GM19238 (cell line): ENCODE measurements around the gene COBL.

Source experiments
- DNase-seq: peaks from one replicate; pipeline ENCODE4 v3.0.0; 2011; ENCODE audit warnings: low spot score; ENCODE audit not compliant: insufficient read length

COBL gene, protein sequence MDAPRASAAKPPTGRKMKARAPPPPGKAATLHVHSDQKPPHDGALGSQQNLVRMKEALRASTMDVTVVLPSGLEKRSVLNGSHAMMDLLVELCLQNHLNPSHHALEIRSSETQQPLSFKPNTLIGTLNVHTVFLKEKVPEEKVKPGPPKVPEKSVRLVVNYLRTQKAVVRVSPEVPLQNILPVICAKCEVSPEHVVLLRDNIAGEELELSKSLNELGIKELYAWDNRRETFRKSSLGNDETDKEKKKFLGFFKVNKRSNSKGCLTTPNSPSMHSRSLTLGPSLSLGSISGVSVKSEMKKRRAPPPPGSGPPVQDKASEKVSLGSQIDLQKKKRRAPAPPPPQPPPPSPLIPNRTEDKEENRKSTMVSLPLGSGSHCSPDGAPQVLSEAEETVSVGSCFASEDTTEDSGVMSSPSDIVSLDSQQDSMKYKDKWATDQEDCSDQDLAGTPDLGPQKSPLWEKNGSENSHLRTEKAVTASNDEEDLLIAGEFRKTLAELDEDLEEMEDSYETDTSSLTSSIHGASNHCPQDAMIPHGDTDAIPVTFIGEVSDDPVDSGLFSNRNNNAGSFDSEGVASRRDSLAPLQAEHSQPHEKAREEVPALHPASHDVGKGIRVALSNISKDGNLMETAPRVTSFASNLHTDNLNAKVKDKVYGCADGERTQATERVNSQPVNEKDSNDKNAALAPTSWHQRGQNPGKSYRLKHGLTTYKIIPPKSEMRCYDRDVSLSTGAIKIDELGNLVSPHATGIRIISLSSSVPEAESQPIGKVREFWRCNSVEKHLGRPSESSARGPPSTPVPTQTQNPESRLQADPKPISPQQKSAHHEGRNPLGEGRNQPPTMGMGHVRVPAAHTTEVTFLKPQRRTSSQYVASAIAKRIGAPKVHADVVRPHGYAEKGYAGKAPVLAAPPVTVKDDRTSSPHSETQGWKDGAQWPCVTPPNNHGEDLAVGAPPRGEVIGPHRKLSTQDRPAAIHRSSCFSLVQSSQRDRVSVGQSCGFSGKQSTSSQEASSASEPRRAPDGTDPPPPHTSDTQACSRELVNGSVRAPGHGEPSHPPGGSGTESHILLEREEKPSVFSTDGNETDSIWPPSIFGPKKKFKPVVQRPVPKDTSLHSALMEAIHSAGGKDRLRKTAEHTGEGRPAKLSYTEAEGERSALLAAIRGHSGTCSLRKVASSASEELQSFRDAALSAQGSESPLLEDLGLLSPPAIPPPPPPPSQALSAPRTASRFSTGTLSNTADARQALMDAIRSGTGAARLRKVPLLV

DNA sequence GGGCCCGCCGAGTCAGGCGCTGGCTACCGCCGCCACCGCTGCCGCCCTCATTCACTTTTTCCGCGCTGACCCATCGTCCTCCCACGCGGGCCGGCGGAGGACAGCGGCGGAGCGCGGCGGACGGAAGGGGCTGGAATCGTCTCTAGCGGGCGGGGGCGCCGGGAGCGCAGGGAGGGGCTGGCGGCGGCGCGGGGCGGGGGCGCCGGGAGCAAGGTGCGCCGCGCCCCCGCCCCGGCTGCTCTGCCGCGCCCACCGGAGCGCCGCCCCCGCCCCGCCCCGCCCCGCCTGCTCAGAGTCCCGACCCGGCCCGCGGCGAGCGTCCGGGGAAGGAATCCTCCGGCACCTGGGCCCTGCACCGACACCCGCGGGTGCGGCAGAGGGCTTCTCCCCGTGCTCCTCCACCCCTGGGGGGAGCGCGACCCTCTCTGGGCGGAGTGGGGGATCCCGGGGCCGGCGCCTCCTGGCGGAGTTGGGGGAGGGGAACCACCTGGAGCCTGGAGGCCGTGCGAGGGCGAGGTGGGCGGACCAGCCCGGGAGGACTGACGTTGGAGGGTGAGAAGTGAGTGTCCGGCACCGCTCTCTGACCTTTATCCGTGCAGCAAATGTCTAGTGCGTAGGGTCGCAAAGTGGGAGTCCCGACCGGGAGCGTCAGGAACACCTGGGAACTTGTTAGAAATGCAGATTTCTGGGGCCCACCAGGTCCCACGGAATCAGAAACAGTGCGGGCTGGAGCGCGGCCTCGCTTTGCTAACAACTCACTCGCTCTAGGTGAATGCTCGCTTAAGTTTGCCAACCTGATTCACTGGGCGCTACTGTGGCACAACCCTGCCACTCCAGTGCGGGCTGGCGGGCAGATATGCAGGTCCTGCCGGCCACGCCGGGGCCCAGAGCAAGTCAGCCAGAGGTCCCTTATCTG lies at the start of gene COBL:
Gene COBL (minus strand): TSS at position 144 of the 916 bp plus-strand sequence. CDS start 176 bp downstream, outside the sequence.
- DNase-seq = no peak

DNA sequence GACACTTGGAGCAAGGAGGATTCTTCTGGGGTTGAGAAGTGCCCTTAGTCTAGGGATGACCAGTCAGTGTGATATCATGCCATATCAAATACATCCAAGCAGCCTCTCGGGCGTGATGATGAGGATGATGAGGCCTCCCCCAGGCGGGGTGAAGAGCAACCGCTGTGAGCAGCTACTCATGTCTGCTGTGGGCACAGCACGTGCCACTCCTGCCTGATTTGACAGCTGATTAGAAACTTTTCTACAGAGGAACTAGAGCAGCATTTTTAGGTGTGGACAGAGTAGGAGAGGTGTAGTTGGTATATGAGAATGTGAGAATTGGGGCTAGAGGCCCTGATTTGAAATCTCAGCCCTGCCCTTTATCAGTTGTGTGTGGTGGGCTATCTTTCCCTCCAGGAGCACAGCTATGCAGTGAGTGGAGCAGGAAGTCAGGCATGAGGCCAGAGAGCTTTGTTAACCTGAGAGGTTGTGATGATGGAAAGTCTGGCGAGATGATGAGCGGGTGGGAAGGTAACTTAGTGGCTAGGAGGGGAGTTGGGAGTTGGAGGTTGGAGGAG lies 49.6 kb upstream of the COBL start:
- no peak for DNase-seq

DNA sequence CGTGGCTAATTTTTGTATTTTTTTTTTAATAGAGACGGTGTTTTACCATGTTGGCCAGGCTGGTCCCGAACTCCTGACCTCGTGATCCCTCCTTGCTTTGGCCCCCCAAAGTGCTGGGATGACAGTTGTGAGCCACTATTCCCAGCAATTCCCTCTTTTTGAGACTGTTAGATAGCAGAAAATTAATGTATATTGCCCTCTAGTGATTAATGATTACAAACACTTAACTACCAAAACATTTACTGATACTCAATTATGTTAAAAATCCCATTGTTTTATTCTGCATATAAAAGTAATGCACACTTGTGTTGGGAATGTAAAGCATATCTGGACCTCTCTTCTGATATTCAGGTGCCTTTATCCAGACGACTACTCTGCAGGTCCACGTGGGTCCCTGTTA lies 41.2 kb upstream of the COBL start:
- DNase-seq = no peak

DNA sequence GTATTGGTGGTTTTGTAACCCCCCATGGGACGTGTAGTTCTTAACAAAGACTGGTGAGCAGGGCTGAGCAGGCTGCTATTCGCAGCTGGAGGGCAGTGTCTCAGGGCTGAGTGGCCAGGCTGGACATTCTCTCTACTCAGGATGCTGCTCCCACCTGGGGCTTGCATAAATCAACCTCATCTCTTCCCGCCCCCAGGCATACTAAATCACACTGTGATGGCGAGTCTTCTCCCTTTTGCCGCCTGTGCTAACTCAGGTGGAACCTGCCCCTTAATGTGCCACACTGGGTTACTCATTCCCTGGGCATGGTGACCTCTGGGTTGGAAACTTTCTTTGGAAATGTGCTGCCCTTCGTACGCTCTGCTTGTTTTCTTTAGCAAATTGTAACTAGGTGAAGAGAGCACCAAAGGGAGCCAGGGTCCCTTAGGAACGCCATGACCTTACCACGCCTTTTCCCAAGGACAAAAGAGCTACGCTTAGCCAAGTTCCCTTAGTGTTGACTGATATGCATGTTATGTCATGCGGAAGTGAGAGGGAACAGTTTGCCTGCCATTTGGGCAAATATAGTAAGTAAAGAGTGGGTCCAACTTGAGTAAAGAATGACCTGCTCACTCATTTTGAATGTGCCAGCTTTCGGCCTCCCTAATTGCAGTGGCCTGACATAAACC lies 40.4 kb upstream of the COBL start:
- no peak for DNase-seq

DNA sequence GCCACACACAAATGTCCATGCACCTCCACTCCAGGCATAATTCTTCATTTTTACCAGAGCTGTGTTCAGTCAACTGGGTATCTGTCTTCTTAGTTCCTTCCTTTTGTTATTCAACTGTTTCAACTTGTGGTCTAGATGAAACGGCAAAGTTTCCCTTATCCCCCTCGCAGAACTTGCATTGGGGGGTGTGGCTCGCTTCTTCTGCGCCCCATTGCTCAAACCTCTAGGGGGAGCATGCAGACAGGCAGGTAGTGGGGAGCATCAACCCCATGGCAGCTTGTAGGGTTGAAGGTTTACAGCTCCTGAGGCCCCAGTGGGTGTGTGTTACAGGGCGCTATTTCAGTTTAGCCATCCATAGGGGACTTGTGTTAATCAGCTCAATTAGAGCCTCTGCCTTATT lies 38.3 kb upstream of the COBL start:
- no peak for DNase-seq

DNA sequence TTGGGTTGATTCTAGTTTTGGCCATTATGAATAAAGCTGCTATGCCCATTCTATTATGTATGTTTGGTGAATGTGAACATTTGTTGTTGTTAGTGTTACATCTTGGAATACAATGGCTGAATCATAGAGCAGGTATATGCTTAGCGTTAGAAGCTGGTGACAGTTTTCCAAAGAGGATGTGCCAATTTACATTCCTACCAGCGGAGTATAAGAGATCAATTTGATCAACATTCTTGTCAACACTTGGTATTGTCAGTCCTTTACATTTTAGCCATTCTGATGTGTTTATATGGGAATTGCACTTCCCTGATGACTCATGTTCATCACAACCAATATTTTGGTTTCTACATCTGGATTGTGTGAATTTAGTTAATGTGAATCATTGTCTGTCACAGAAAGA lies 37.8 kb upstream of the COBL start:
- DNase-seq = no peak

DNA sequence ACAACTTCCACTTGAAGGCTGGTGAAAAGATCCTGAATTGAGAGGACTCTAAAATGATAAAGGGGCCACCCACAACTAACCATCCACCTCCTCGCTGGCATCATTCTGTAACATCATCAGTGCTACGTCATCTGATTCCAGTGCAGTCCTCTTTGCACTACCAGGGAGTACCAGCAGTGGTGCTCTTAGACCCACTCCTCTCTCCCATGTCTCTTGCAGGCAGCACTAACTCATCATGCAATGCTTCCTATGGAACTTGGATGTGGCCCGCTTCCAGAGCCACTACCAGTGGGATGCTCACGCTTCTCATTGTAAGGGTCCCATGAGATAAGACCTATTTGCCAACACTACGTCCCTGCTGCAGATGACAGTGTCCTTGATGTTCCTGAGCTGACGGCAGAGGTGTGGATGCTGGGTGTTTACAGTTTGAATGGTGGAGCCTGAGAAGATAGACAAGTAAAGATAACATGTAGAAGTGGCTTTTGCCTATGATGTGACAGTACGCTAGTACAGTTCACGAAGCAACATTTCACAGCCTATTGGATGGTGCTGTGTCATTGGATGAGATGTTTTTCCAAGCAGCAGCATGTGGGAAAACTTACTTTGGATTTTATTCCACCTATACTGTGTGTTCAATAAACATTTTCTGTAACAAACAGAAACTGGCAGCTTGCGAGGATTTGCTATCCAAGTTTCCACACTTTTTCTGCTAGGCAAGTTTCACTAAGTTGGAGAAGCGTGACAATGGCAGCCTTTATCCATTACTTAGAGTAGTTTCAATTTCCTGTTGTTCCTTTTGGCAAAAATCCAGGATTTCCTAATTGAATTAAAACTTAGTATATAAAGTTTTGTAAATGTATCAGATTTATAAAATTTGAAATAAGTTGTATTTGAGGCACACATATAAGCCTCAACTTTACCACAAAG lies 35.8 kb upstream of the COBL start:
- DNase-seq = no peak

DNA sequence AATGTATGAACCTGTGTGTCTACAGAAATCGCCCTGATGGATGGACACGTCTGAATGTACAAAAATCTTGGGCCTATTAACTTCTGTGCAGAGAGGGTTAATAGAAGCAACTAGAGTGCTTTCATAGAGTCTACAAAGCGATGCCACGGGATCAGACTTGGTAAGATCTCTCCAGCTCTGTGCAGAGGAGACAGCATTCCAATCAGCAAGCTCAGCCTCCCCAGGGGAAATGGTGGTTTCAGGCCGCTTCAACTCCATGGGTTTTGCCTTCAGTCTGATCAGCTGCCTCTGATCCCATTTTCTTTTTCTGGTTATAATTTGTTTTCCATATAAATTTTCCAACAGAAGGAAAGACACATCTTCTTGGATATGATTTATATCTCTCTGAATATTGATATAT lies 35.1 kb upstream of the COBL start:
- no peak for DNase-seq

DNA sequence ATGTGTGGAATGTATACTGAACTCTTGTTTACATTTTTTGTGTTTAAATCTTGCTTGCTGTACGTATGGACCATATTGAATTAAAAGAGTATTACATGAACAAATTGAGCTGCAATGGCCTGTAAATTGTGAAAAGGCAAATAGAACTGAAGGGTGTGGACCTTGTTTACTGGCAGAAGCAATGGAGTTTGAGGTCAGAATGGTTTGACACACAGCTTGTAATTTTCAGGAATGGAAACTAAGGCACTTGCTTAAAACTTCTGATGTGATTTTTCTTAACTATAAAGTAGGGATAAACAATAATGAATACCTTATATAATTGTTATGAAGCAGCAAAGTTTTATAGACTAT lies 33.9 kb upstream of the COBL start:
- DNase-seq = no peak

DNA sequence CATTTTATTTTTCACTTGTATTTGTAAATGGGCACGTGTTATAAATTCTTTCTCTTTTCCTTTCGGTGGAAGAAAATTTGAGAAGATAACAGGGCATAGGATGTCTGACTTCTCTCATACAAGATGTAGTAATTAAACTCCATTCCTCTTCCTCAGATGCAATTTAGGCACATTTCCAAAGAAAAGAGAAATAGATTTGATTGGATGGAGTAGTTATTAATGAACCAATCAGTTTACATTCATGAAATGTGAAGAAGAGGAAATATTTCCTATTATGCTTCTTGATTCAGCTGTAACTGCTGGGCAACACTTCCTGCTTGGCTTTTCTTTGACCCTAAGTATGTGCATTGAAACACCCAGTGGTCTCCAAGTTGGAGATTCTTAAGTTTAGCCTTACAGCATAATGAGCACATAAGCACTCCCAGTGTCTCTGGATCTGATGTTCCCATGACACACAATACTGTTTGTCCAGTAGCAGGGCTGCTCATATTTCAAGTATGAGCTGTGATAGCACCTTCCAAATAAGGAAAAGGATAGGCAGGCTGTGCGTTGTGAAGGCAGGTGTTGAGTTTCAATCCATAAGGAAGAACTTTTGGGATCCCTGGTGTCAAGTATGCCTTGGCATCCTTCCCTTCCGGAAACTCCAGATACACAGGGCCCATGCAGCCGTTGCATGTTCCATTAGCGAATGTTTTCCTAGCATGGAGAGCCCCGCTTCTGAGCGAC lies 33.4 kb upstream of the COBL start:
- no peak for DNase-seq

DNA sequence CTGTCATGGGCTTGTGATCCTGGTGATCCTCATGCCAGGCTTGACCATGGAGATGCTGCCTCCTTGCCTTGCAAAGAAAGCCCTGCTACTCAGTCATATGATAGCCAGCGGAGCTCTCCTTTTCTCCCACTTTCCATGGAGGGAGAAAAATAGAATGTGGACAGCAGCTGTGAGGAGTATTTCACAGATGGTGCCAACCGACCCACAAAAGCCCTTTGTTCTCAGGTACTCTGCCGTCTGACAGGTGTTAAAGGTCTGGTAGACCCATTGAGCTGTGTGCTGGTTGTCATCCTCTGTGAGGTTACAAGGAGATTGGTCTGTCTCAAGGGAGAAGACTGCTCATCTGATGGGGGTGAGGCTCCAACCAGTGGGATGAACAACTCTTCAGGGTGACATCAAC lies 29.5 kb upstream of the COBL start:
- DNase-seq = no peak

DNA sequence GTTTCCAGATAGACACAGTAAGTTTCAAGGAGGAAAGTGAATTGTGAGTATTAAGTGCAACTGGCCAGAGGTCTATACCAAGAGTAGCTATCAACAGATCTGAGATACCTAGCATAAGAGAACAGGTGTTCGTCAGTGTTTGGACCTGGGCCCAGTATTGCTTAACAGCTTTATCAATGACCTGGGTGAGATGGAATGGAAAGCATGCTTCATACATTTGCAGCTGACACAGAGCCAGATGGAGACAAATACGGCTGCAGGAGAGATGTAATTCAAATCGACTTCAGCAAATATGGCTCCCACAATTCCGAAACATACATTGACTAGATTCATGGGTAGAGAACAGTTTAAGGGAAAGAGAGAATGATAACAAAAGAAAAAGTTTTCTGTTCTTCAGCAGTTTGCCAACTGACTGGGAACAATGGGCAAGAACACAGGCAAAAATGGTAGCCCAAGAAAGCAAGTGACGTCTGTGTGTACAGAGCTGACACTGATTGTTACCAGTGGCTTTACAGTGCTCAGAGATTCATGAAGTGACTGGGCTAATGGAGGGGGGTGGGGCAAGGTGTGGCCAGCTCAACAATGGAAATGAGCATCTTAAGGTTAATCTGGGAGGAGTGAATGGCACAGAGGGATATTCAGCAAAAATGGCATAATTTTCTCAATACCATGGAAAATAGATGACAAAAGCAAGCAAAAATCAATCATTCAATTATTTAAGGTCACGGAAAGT lies 28.0 kb upstream of the COBL start:
- DNase-seq = no peak

DNA sequence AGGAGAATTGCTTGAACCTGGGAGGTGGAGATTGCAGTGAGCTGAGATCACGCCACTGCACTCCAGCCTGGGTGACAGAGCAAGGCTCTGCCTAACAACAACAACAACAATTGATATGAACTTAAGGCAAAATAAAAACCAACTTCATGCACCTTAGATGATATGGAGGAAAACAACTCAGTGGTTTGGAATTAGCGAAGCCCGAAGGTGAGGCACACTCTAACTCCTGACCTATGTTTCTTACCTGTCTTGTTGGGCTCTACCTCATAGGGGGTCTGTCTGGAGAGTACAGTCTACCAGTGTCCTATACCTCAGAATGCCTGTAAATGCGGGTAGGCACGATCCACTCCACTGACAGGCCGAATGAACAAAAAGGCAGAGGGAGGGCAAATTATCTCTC lies 24.3 kb upstream of the COBL start:
- no peak for DNase-seq

DNA sequence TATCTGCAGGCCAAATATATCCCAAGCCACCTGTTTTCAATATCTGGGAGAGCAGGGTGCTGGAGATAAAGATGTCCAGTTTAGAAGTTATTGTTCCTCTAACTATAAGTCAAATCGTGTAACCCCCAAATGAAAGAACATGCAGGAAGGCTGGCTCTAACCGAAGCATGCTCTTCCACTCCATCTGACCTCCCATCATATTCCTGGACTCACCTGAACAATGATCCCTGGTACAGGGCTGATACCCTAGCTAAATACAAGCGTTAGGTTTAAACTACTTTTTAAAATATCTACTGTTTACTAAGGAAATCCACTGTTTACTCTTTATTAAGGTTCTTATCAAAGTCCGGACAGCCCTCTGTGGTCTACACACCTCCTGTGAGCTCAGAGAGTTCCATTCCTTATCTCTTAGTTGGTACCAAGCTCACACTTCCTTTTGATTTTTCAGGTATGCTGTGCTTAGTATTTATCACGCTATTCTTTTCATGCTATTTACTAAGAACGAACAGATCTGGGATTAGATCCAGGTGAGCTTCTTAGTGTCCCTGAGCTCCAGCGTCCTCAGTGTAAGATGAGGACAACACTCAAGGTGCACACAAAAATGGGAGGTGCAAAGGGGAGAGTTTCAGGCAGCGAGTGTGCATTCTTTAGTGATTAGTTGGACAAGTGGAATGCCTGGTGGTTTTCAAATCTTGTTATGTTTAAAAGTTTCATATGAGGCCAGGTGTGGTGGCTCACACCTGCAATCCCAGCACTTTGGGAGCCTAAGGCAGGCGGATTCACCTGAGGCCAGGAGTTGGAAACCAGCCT lies 23.6 kb upstream of the COBL start:
- no peak for DNase-seq

DNA sequence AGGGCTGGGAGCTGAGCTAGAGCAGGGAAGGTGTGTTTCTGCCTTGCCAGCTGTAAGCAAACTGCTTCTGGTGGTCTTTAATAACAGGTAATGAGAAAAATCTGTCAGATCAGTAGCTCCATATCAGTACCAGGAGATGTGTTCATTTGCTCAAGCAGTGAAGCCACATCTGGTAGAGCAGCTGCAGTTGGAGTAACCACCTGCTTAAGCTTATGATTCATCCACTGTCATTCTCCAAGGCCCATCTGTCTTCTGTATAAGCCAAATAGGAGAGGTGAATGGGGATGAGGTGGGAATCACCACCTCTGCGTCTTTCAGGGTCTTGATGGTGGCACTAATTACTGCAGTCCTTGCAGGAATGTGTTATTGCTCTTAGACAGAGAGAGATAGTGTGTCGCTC lies 18.4 kb upstream of the COBL start:
- no peak for DNase-seq

DNA sequence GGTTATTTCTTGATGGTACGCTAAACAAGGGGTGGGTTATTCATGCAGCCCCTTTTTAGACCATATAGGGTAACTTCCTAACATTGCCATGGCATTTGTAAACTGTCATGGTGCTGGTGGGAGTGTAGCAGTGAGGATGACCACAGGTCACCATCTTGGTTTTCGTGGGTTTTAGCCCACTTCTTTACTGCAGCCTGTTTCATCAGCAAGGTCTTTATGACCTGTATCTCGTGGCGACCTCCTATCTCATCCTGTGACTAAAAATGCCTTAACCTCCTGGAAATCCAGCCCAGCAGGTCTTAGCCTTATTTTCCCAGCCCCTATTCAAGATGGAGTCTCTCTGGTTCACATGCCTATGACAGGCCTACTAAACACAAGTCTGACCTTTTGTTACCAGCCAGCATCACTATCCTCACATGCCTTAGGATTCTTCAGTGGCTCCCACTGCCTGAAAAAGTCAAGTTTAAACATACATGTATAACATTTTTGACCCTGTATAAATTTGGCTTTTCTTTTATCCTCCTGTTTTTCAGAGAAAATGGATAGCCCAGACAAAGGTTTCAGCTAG lies 13.2 kb upstream of the COBL start:
- DNase-seq = no peak
